Measurements from ENCODE around the gene C2orf78. TPM values are rescaled to one million over a fixed set of nuclear protein-coding genes. Genes with fewer than 3 reads are reported as not detected.
A peak's percentile ranks its signal among the peaks of the same experiment; 100 is the strongest.

Gene C2orf78
- total and polyA plus RNA-seq, 2 of the 4 experiments (the other 2 are of a cell fraction): 0.03 TPM; not detected in 1

- peak; percentile 40; the same call in 1 of the 2 replicates for TF ChIP-seq ELK1 (IDR thresholded peaks at IDR 0.05; ENCODE audit: borderline replicate concordance, low read depth, low read length)
- no peak for TF ChIP-seq NFE2L2 (IDR thresholded peaks at IDR 0.05; ENCODE audit: low read depth, low read length)
- TF ChIP-seq MAZ (IDR thresholded peaks at IDR 0.05; ENCODE audit: borderline replicate concordance, low read depth, low read length): peak; percentile 86
These were observed 46.9 kb upstream of the C2orf78 start, which contains the start of gene TPRKB (continued) for GRCh38 chr2:73736855-73737779.

All from IMR-90 (cell line).